Cardiac muscle cell (in vitro differentiated cells and primary cell): Measurements from ENCODE around the gene CFAP68. TPM values are rescaled to one million over a fixed set of nuclear protein-coding genes. Genes with fewer than 3 reads are reported as not detected.
A peak's percentile ranks its signal among the peaks of the same experiment; 100 is the strongest.

Source experiments
- DNase-seq, 2 donors: peaks; one replicate each; pipeline versions ENCODE4 v3.0.0 to v3.0.0-alpha.2; 2010 to 2017; ENCODE audit warnings: low read depth in 1 of 2, low spot score in 1 of 2
- H3K27ac ChIP-seq: fragments of 200-600 bp; sonication (generic); 2 replicates; pipeline ENCODE4 v1.5.1; 2016
- H3K27me3 ChIP-seq: fragments of 200-600 bp; sonication (generic); 2 replicates; pipeline ENCODE4 v1.6.0; 2016; ENCODE audit warnings: control low read depth
- H3K36me3 ChIP-seq: fragments of 200-600 bp; sonication (generic); 2 replicates; pipeline ENCODE4 v1.5.1; 2016; ENCODE audit warnings: control low read depth
- H3K4me1 ChIP-seq: fragments of 200-600 bp; sonication (generic); 2 replicates; pipeline ENCODE4 v1.8.1; 2017; ENCODE audit warnings: low read depth, mild to moderate bottlenecking, mixed run types
- H3K4me3 ChIP-seq: fragments of 200-600 bp; sonication (generic); 2 replicates; pipeline ENCODE4 v1.5.1; 2016; ENCODE audit warnings: mild to moderate bottlenecking
- H3K9me3 ChIP-seq: fragments of 200-600 bp; sonication (generic); 2 replicates; pipeline ENCODE4 v1.5.1; 2017; ENCODE audit warnings: low read depth, mild to moderate bottlenecking, control low read depth
- CTCF ChIP-seq: IDR thresholded peaks from 2 replicates; pipeline ENCODE4 v1.5.1; 2012; ENCODE audit warnings: low read depth, mild to moderate bottlenecking, low read length
- polyA plus RNA-seq: library from polyadenylated mRNA; unstranded; fragments of >200 nt; fragmentation: Nextera tagmentation; extraction: Ambion mirVana; gene quantifications from 2 replicates; pipeline ENCODE4 v1.2.1, GENCODE V29; 2016
- total RNA-seq: library from RNA; depleted of rRNA; stranded (reverse); fragments of >200 nt; gene quantifications from 2 replicates; pipeline ENCODE4 v1.2.3, GENCODE V29; 2016

CFAP68 gene
- total and polyA plus RNA-seq, 2 experiments from 2014 or later, result 24.5 to 49.6 TPM

- Histone ChIP-seq H3K36me3 (peaks cover 8% of the 10 kb centered on the region), H3K9me3 (no peaks in the 10 kb centered on the region), H3K4me3 (no peak overlapping the region), H3K27me3 (no peaks in the 10 kb centered on the region), H3K4me1 (peaks cover 10% of the 10 kb centered on the region), H3K27ac (no peak overlapping the region)
- TF ChIP-seq CTCF, result no peak
- no peak for DNase-seq
These were observed 35.7 kb upstream of the CFAP68 start for GRCh38 chr11:111843661-111844060.

- peaks cover 10% of the 10 kb centered on the region for H3K4me1 ChIP-seq
- H3K27ac ChIP-seq, result no peak overlapping the region
- peaks cover 12% of the 10 kb centered on the region for H3K36me3 ChIP-seq
- TF ChIP-seq CTCF, result no peak
- peak in 1 of 2 donors; percentile 62 for DNase-seq
- no peaks in the 10 kb centered on the region for H3K27me3 ChIP-seq
- H3K4me3 ChIP-seq, result no peak overlapping the region
- H3K9me3 ChIP-seq, result no peaks in the 10 kb centered on the region
These were observed 33.9 kb upstream of the CFAP68 start for GRCh38 chr11:111845276-111846028.

- no peaks in the 10 kb centered on the region for H3K9me3 ChIP-seq
- H3K4me1 ChIP-seq, result peaks cover 10% of the 10 kb centered on the region
- no peak overlapping the region for H3K4me3 ChIP-seq
- no peak for TF ChIP-seq CTCF
- peak in 1 of 2 donors; percentile 54 for DNase-seq
- H3K27me3 ChIP-seq, result no peaks in the 10 kb centered on the region
- no peak overlapping the region for H3K27ac ChIP-seq
- peaks cover 12% of the 10 kb centered on the region for H3K36me3 ChIP-seq
These were observed 33.3 kb upstream of the CFAP68 start for GRCh38 chr11:111846063-111846462.

- Histone ChIP-seq H3K4me1 (peaks cover 10% of the 10 kb centered on the region), H3K9me3 (no peaks in the 10 kb centered on the region), H3K4me3 (no peak overlapping the region), H3K27ac (peak overlapping the region; percentile 55), H3K27me3 (no peaks in the 10 kb centered on the region), H3K36me3 (peaks cover 12% of the 10 kb centered on the region)
- DNase-seq, result peak in 1 of 2 donors; percentile 75
- TF ChIP-seq CTCF, result no peak
These were observed 32.7 kb upstream of the CFAP68 start for GRCh38 chr11:111846636-111847035.

GRCh38 chr11:111849631-111850030, 29.7 kb upstream of the CFAP68 start:
- H3K4me1 ChIP-seq, result peaks cover 10% of the 10 kb centered on the region
- no peaks in the 10 kb centered on the region for H3K27me3 ChIP-seq
- peaks cover 15% of the 10 kb centered on the region for H3K36me3 ChIP-seq
- DNase-seq, result no peak
- no peaks in the 10 kb centered on the region for H3K9me3 ChIP-seq
- no peak overlapping the region for H3K27ac ChIP-seq
- TF ChIP-seq CTCF, result no peak
- H3K4me3 ChIP-seq, result no peak overlapping the region
